Activated T-helper 1 cell treated with anti-CD3 and anti-CD28 coated beads, Interleukin-12 subunit alpha, Interleukin-12 subunit beta, Interleukin-2, Interleukin-4 antibody, amounts not matched to agents 30 ng/mL and 10 ng/mL and 1 ng/mL, durations not matched to agents 14 hours and 24 hours and 36 hours (primary cell): Measurements from ENCODE around the gene CABLES1. TPM values are rescaled to one million over a fixed set of nuclear protein-coding genes. Genes with fewer than 3 reads are reported as not detected.
"Not testable (repeated sequence)": the region's sequence is repeated elsewhere in the genome, so short reads cannot be mapped to it uniquely, and the experiment has no call there.

Experiments
- DNase-seq: peaks from one replicate; pipeline ENCODE4 v3.0.0; 2021; ENCODE audit warnings: low spot score
- H3K27ac Mint-ChIP-seq: one replicate; pipeline ENCODE4 v1.8.0; 2021; ENCODE audit warnings: mild to moderate bottlenecking, mixed read lengths
- H3K27me3 Mint-ChIP-seq: one replicate; pipeline ENCODE4 v1.8.0; 2022; ENCODE audit warnings: mild to moderate bottlenecking, moderate library complexity, mixed read lengths; ENCODE audit not compliant: insufficient read depth
- H3K36me3 Mint-ChIP-seq: one replicate; pipeline ENCODE4 v1.8.0; 2021; ENCODE audit warnings: low read depth, mixed read lengths
- H3K4me1 Mint-ChIP-seq: one replicate; pipeline ENCODE4 v1.8.0; 2021; ENCODE audit warnings: low read depth, mixed read lengths
- H3K4me3 Mint-ChIP-seq: one replicate; pipeline ENCODE4 v1.8.0; 2021; ENCODE audit warnings: mild to moderate bottlenecking, moderate library complexity, mixed read lengths
- H3K9me3 Mint-ChIP-seq: one replicate; pipeline ENCODE4 v1.8.0; 2021; ENCODE audit warnings: mixed read lengths
- intact Hi-C: fragments of 100-400 bp; cut with micrococcal nuclease; formaldehyde crosslinking; loops from one replicate; pipeline ENCODE4 v1.15.1; 2024
- total RNA-seq: library from RNA; stranded (reverse); gene quantifications from 2 replicates; pipeline ENCODE4 v1.2.3, GENCODE V29; 2022

CABLES1 gene
- total RNA-seq, 1 donor from 2014 or later, result 3.2 TPM

GRCh38 chr18:23101861-23102432 is 33.3 kb upstream of the CABLES1 start:
- DNase-seq, result no peak
- Mint-ChIP-seq H3K4me3 (no peak overlapping the region), H3K9me3 (no peaks in the 10 kb centered on the region), H3K27ac (no peak overlapping the region), H3K27me3 (peaks cover 5% of the 10 kb centered on the region), H3K36me3 (no peaks in the 10 kb centered on the region), H3K4me1 (no peaks in the 10 kb centered on the region)
- intact Hi-C loops, result no loop called here

- no peaks in the 10 kb centered on the region for H3K36me3 Mint-ChIP-seq
- no peaks in the 10 kb centered on the region for H3K9me3 Mint-ChIP-seq
- H3K27ac Mint-ChIP-seq, result no peak overlapping the region
These were observed 32.6 kb upstream of the CABLES1 start for GRCh38 chr18:23102493-23103261.

DNA sequence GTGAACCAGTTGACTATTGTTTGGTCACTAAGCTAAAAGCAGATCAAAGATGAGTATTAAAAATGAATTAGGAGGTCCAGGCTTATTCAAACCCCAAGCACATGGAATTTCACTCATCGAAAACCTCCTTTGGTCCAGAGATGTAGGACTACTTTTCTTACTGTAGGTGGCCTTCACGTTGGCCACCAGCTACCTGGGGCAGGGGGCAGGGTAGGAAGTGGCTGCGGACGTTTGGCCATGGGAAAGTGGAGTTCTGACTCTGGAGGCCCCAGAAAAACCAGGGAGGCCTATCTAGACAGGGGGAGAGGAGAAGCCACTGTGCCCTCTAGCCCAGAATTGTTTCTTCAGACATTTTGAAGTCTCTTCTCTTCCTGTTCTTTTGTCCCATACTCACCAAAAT is 31.8 kb upstream of the CABLES1 start:
- Mint-ChIP-seq H3K27ac (no peak overlapping the region), H3K36me3 (no peaks in the 10 kb centered on the region), H3K4me1 (no peaks in the 10 kb centered on the region), H3K9me3 (no peaks in the 10 kb centered on the region), H3K27me3 (peaks cover 5% of the 10 kb centered on the region), H3K4me3 (no peak overlapping the region)
- no peak for DNase-seq
- intact Hi-C loops, result no loop called here

More at GRCh38 chr18:23102493-23103261, 32.6 kb upstream of the CABLES1 start:
- Mint-ChIP-seq H3K4me3 (no peak overlapping the region), H3K27me3 (peaks cover 5% of the 10 kb centered on the region), H3K4me1 (no peaks in the 10 kb centered on the region)
- no peak for DNase-seq
- intact Hi-C loops, result no loop called here

DNA sequence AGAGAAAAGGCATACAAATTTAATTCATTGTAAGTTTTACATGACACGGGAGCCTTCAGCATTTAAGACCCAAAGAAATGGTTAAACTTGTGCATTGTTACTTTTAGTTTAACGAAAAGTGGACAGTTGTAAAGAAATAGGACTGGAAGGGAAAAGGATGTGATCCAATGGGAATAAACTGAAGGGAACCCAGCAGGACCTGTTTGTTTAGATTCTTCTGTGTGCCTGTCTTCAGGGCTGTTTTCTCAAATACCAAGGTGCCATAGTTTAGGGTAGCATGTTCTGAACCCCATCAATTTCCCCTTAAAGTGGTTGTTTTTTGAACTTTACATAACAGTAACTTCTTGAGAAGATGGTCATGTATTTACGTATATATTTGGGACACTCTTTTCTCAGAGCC is 30.3 kb upstream of the CABLES1 start:
- DNase-seq, result no peak
- H3K4me1 Mint-ChIP-seq, result no peaks in the 10 kb centered on the region
- H3K9me3 Mint-ChIP-seq, result no peaks in the 10 kb centered on the region
- no peak overlapping the region for H3K4me3 Mint-ChIP-seq
- H3K27me3 Mint-ChIP-seq, result peaks cover 5% of the 10 kb centered on the region
- no peak overlapping the region for H3K27ac Mint-ChIP-seq
- intact Hi-C loops, result no loop called here
- H3K36me3 Mint-ChIP-seq, result no peaks in the 10 kb centered on the region

DNA sequence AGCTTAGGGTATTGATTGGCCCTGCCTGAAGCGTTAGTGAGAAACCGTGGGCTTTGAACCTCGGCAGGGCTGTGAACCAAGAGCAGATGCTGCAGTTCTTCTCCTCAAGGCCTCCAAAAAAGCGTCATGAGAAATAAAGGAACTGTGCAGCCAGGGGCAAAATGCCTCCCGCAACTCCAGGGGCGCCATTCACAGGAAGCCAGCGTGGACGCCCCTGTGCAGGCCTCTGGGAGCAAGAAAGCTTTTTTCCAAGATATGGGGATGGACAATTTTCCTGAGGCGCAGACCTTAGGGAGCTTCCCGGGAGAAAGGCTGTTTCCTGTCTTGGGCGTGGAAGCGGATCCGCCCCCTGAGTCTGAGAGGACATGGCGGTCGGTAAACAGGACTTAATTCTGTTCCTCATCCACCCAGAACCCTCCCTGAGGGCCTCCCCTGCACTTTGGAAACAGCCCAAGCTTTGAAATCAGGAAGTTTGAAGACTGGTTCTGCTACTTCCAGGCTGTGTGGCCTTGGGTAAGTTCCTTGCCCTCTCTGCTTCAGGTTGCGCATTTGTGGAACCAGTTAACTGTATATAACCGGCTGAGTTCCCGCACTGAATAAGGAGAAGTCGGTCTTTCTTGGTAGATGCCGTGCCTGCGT is 29.6 kb upstream of the CABLES1 start:
- DNase-seq, result no peak
- Mint-ChIP-seq H3K27ac (no peak overlapping the region), H3K9me3 (no peaks in the 10 kb centered on the region), H3K27me3 (peaks cover 5% of the 10 kb centered on the region), H3K4me1 (no peaks in the 10 kb centered on the region), H3K4me3 (no peak overlapping the region), H3K36me3 (no peaks in the 10 kb centered on the region)
- intact Hi-C loops, result no loop called here

- Mint-ChIP-seq H3K4me3 (no peak overlapping the region), H3K27ac (no peak overlapping the region), H3K36me3 (no peaks in the 10 kb centered on the region), H3K4me1 (no peaks in the 10 kb centered on the region), H3K9me3 (no peaks in the 10 kb centered on the region), H3K27me3 (peaks cover 5% of the 10 kb centered on the region)
- intact Hi-C loops, result no loop called here
- DNase-seq, result no peak
These were observed 28.7 kb upstream of the CABLES1 start for GRCh38 chr18:23106575-23106974.

GRCh38 chr18:23107718-23108117 is 27.6 kb upstream of the CABLES1 start:
- no peaks in the 10 kb centered on the region for H3K4me1 Mint-ChIP-seq
- H3K4me3 Mint-ChIP-seq, result no peak overlapping the region
- H3K27me3 Mint-ChIP-seq, result peaks cover 5% of the 10 kb centered on the region
- H3K27ac Mint-ChIP-seq, result no peak overlapping the region
- intact Hi-C loops, result no loop called here
- H3K36me3 Mint-ChIP-seq, result no peaks in the 10 kb centered on the region
- H3K9me3 Mint-ChIP-seq, result peaks cover 4% of the 10 kb centered on the region
- DNase-seq, result no peak

GRCh38 chr18:23108496-23108895 is 26.8 kb upstream of the CABLES1 start:
- no peak for DNase-seq
- H3K36me3 Mint-ChIP-seq, result no peaks in the 10 kb centered on the region
- peaks cover 8% of the 10 kb centered on the region for H3K27me3 Mint-ChIP-seq
- no peak overlapping the region for H3K27ac Mint-ChIP-seq
- no peak overlapping the region for H3K4me3 Mint-ChIP-seq
- intact Hi-C loops, result no loop called here
- peaks cover 4% of the 10 kb centered on the region for H3K9me3 Mint-ChIP-seq
- no peaks in the 10 kb centered on the region for H3K4me1 Mint-ChIP-seq

DNA sequence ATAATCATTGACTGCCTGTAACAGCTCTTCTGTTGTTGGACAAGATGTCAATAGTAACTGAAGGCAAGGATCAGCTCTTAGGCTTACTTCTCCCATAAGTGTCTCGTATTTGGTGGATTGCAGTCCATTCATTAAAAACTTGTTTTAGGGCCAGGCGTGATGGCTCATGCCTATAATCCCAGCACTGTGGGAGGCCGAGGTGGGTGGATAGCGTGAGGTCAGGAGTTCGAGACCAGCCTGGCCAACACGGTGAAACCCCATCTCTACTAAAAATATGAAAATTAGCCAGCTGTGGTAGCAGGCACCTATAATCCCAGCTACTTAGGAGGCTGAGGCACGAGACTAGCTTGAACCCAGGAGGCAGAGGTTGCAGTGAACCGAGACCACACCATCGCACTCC is 26.1 kb upstream of the CABLES1 start:
- H3K27me3 Mint-ChIP-seq, H3K27ac Mint-ChIP-seq, DNase-seq, H3K4me3 Mint-ChIP-seq, H3K9me3 Mint-ChIP-seq, H3K36me3 Mint-ChIP-seq, intact Hi-C loops, H3K4me1 Mint-ChIP-seq: not testable (repeated sequence)

DNA sequence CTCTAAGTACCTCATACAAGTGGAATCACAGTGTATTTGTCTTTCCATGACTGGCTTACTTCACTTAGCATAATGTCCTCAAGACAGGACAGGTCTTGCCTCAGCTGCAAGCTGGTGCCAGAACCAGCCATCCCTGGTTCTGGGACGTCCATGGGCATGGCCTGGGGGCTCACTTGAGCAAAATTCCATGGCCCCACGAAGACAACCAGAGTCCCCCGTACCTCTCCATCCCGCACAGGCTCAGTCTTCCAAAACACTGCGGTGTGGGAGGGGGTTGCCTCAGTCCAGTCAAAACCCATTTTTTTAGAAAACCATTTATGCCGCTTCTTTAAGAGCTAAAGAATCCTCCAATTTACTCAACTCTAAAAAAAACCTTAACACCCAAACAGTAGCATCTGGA is 21.7 kb upstream of the CABLES1 start:
- DNase-seq, result no peak
- Mint-ChIP-seq H3K27me3 (peaks cover 4% of the 10 kb centered on the region), H3K4me3 (no peak overlapping the region), H3K4me1 (peaks cover 6% of the 10 kb centered on the region), H3K36me3 (no peaks in the 10 kb centered on the region), H3K27ac (no peak overlapping the region), H3K9me3 (peaks cover 4% of the 10 kb centered on the region)
- intact Hi-C loops, result no loop called here

DNA sequence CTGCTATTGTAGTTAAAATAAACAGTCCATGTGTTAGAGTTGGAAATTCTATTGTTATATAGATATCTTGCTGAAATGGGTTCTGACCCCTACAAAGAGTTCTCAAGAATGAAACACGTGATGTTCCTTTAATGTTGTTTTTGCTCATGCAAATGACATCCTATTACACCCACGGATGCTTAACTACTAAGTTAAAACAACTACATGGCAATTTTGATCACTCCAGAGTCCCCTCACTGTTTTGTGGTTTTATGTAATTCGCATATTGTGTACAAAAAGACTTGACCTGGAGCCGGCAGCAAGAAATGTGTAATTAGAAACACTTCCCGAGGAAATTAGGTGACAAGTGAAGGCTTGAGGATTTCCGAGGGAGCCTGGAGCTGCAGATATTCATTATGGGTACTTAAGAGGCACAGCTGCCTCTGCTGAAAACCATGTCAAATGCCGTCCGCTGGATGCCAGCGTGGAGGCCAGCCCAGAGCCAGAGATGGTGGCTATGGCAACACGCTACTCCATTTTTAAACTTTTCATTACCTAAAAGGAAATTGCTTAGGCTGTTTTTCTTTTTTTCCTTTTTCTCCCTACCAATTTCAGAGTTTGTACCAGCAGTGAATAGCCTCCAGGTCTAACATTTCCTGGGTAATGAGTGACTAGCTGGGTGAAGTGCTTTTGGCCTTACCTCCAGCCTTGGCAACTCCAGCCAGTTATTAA is 21.0 kb upstream of the CABLES1 start:
- intact Hi-C loops, result no loop called here
- Mint-ChIP-seq H3K27ac (no peak overlapping the region), H3K4me1 (peaks cover 6% of the 10 kb centered on the region), H3K36me3 (no peaks in the 10 kb centered on the region), H3K27me3 (peaks cover 4% of the 10 kb centered on the region), H3K4me3 (no peak overlapping the region), H3K9me3 (peaks cover 4% of the 10 kb centered on the region)
- no peak for DNase-seq

DNA sequence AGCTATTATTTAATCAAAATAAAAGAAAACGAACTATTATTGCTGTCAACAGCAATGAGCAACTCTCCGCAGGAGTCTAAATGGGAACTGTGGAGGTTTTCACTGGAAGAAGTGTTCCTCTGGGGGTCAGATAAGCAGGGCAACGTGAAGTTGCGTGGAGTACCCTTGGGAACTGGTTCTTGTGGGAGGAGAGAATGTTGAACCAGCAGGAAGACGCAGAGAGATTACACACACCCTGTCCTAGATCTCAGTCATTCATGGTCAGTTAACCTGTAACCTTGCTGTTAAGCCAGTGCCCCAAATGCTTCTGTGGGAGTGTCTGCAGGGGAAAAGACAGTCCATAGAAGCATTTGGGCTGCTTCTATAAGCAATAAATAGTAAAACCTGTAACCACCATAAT is 20.4 kb upstream of the CABLES1 start:
- Mint-ChIP-seq H3K27me3 (peaks cover 8% of the 10 kb centered on the region), H3K36me3 (no peaks in the 10 kb centered on the region), H3K4me1 (peaks cover 6% of the 10 kb centered on the region), H3K9me3 (peaks cover 4% of the 10 kb centered on the region), H3K27ac (no peak overlapping the region), H3K4me3 (no peak overlapping the region)
- intact Hi-C loops, result no loop called here
- no peak for DNase-seq

DNA sequence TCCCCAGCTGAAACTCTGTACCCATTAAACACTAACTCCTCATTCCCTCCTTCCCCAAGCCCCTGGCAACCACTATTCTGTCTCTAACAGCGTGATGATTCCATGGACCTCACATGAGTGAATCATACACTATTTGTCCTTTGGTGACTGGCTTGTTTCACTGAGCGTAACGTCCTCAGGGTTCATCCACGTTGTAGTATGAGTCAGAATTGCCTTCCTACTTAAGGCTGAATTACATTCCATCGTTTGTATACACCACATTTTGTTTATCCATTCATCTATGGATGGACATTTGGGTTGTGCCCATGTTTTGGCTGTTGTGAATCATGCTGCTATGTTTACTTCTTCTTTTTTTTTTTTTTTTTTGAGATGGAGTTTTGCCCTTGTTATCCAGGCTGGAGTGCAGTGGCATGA is 19.6 kb upstream of the CABLES1 start:
- intact Hi-C loops, result no loop called here
- Mint-ChIP-seq H3K27me3 (peaks cover 8% of the 10 kb centered on the region), H3K36me3 (no peaks in the 10 kb centered on the region), H3K9me3 (peaks cover 4% of the 10 kb centered on the region), H3K4me3 (no peak overlapping the region), H3K27ac (no peak overlapping the region), H3K4me1 (peaks cover 6% of the 10 kb centered on the region)
- DNase-seq, result no peak
